Germinal center (tissue), 1 donor: ENCODE data around the gene NPFFR1.

ENCODE experiments used
- DNase-seq: peaks from one replicate; pipeline ENCODE4 v3.0.0; 2012; ENCODE audit warnings: mixed read lengths, low spot score

The NPFFR1 gene, protein sequence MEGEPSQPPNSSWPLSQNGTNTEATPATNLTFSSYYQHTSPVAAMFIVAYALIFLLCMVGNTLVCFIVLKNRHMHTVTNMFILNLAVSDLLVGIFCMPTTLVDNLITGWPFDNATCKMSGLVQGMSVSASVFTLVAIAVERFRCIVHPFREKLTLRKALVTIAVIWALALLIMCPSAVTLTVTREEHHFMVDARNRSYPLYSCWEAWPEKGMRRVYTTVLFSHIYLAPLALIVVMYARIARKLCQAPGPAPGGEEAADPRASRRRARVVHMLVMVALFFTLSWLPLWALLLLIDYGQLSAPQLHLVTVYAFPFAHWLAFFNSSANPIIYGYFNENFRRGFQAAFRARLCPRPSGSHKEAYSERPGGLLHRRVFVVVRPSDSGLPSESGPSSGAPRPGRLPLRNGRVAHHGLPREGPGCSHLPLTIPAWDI

DNA sequence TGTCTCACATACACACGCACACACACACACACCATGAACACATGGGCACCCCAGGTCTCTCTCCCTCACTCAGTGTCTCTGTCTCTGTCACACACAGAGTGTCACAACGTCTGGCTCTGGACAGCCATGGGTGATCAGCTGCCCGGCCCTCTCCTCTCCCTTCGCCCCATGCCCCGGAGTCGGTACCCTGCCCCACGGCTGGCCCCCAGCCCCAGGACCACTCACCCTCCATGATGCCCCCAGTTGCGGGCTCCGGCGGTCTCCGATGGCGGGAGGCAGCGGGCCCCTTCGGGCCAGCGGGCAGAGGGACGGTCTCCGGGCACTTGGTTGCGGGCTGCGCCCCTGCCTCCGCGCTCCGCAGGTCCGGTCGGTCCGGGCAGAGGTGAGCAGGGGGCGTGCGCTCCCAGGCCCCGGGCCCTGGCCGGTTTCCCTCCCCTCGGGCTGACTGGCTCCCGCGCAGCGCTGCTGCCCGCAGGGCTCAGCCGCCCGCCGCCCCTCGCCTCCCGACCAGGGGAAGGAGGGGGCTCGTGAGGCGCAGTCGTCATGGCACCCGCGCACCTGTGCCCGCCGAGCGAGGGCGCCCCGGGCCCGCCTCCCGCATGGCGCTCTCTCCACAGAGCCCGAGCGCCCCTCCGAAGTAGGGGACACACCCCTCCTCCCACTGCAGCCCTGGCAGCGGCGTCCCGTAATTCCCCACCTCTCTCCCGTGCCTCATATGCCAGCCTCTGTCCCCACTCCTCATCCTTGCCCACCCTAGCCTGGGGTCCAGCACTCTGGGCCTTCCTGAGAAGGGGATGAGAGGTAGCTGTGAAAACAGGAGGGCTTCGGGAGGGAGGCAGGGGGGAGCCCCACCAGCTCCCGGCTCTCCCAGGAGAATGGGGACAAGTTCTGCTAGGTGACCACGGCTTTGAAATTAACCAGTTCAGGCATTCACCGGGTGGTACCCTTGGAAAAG, at the start of gene NPFFR1:
Gene NPFFR1 (minus strand): TSS at position 560 of the 955 bp plus-strand sequence. CDS start 328 bp downstream, at position 232.
- DNase-seq, result no peak

DNA sequence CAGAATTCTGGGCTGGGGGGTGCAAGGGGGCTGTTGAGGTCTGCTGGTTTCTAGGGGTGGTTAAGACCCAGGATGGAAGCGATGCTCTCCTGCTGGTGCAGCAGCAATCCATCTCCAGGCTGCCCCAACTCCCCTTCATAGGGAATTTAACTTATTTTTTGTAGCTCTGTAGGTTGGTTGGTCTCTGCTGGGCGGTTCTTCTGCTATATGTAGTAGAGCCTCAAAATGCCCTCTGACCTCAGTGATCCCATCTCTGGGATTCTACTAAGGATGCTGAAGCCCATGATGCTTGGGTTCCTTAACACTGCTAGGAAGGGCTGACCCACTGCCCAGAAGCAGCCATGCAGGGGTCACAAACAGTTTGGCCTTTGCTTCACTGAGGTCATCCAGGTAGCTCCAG, 49.5 kb upstream of the NPFFR1 start:
- no peak for DNase-seq

DNA sequence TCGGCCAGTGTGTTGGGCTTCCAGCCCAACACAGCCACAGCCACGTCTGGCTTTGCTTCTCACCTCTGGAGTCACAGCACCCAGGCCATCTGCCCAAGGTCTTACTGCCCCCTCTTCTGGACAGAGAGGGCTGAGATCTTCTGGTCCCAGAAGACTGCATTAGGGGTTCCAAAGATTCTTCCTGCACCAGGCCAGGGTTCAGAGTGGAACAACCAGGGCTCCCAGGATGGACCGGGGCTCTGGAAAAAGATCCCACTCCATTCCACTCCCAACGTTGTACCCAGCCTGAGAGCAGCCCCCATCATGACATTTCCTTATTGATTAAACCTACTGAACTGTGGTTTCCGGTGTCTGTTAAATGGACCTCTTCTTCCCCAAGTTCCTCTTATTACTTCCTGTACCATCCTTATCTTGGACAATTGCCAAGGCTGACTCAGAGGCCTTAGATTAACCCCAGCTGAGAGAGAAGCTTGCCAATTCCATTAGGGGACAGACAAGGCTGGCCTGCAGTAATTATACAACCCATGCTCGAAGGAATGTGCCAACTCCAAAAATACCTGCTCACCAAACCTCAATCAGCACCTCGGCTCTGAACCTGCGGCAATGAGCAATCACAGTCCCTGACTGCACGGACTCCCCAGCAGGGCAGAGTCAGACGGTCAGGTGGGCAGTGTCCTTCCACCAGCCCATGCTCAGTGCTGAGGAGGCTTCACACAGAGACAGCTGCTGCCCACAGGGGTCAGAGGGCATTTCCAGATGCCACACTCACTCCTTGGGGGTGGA, 47.9 kb upstream of the NPFFR1 start:
- DNase-seq, result peak; percentile 60

DNA sequence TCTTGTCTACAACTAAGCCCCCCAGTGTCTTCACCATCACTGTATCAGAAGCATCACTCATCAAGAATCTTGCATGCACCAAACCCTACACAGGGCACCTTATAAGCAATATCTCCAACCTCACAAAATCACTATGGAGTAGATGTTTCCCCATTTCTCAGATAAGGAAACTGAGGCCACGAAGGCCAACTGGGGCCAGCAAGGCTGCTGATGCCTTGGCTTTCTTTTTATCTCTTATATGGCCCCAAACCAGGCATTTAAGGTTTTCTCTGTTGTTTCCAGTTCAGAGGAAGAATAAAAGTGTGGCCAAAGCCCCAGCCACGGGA, 47.3 kb upstream of the NPFFR1 start:
- no peak for DNase-seq

DNA sequence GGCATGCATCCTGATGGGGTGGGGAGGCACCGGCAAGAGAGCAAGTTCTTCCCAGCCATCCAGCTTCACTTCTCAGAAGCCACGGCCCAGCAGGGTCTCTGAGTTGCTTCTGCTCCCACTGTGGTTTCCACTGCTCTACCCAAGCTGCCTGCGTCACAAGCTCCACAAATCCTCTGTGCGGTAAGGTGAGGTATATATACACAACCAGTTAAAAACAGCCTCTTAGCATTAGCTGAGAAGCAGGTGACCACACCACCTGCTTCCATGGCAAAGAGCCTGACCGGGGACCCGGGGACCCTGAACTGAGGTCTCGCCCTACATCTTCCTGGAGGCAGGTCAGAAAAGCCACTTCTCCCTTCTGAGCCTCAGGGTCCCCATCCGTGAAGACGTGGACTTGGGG, 46.9 kb upstream of the NPFFR1 start:
- no peak for DNase-seq

DNA sequence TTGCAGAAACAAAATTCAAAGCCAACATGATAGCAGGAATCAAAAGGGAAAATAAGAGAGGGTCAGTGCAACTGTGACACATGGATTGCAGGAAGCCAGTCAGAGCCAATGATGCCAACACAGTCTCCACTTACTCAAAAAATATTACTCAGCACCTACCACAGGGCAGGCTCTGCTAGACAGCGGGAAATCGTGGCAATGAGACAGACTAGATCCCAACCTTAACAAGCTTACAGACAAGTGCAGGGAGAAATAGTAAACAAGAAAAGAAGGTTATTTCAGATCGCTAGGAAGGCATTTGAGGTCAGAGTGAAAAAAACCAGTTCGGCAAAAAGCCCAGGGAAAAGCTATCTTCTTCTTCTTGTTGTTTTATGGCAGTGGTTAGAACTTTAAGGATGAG, 45.2 kb upstream of the NPFFR1 start:
- DNase-seq, result no peak

DNA sequence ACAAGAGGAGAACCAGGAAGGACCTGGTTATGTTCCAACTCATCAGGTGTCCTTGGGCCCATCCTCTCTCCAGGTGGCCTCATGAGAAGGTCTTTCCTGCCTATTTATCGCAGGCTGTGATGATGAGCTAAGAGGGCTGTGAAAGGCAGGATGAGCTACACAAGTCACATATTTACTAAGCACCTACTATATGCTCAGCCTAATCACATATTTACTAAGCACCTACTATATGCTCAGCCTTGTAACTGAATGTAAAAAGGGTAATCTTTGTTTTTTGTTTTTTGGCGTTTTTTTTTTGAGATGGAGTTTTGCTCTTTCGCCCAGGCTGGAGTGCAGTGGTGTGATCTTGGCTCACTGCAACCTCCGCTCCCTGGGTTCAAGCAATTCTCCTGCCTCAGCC, 44.2 kb upstream of the NPFFR1 start:
- DNase-seq, result no peak

DNA sequence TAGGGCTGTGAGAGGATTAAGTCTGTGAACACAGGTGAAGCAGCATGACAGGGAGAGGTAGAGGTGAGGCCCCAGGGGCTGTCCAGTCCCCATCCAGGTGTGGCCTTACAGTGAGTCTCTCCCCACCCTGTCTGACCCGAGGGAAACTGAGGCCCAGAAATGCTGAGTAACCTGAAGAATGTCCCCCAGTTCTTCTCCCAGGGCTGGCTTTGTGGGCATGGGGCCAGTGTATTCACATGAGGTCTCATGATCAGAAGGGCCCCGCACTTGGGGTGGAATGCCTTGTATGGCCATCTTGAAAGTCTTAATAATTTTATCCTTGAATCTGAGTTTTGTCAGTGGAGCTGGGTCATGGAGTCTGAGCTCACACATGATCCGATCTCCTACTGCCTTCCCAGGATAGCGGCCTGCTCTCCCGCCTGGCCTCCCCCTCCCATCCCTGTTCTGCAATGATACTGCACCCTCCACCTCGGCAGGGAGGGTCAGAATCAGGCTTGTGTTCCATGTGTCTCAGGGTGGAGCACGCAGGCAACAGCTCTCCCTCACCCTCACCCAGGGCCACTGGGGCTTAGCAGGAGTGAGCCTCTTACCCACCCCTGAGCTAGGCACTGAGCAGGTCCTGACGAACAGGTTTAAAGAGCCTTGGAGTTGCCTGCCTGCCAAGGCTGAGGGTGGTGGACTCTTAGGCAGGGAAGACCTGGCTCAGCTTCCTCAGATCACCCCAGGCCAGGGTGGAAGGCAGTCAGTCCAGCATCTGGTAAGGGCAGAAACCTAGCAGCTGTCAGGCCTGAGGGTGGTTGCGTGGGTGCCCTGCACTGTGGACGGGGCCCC, 41.4 kb upstream of the NPFFR1 start:
- no peak for DNase-seq

DNA sequence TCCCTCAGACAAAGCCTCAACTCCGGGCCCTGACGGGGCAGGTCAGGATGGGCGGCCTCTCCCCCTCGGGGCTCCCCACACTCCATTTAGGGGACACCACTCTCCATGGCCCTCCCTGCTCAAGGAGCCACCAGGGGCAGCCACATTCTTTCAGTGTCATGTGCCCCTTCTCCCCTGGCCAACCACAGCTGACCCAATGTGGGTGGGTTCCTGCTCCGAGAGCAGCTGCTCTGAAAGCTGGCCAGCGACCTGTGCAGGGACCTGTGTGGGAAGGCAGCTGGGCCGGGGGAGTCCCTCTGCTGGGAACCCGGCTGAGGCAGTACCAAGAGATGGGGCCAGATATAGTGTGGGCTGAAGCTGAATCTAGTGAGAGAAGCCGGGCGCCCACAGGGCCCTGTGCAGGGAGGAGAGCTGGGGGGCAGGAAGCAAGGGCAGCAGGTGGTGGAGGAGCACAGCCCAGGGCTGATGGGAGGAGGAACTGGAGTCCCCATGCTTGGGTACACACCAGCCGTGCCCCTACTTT, 40.6 kb upstream of the NPFFR1 start:
- DNase-seq, result peak; percentile 67

DNA sequence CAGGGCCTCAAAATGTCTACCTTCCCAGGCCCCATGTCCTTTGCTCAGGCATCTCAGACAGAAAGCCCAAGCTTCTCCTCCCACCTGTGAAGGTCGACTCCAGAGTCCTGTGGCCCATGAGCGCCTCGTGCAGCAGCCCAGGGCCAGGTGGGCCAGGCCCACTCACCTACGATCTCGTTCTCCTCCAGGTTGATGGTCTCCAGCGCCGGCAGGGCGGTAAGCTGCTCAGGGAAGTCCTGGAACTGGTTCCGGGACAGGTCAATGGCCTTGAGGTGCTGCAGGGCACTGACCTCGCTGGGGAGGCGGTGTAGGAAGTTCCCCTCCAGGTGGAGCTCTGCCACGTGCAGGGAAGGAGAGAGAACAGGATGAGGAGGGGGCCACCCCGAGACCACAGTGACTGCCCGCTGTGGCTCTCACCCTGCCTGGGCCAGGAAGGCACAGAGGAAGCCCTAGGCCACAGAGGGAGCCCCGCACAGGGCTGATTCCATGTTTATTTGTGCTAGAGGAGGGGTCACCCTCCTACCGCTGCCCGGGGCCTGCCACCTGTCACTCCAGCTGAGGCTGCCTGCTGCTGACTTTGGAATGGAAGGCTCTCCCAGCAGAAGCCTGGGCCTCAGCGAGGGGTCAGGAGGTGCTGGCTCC, 40.0 kb upstream of the NPFFR1 start:
- no peak for DNase-seq

DNA sequence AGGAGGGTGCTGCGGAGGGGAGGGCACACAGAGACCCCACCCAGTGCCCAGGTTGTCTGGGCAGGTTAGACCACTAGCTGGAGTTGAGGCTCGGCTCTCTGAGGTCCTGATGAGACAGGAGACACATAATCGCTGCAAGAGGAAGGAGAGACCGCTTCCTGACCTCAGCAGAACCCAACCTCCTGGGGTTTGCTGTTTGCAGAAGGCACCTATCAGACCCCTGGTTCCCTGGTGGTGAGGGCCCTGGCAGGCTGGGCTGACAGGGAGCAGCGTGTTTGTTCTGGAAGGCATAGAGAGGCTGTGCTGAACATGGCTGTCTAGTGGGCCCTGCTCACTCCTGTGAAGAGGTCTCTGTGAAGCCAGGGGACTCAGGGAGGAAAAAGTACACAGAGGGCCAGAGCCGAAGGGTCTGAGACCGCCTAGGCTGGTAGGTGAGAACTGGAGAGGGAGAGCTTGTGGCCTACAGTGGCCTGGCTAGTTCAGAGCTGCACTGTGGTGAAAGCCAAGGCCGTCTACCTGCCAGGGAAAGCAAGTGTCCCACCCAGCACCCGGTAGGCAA, 39.4 kb upstream of the NPFFR1 start:
- DNase-seq, result no peak

DNA sequence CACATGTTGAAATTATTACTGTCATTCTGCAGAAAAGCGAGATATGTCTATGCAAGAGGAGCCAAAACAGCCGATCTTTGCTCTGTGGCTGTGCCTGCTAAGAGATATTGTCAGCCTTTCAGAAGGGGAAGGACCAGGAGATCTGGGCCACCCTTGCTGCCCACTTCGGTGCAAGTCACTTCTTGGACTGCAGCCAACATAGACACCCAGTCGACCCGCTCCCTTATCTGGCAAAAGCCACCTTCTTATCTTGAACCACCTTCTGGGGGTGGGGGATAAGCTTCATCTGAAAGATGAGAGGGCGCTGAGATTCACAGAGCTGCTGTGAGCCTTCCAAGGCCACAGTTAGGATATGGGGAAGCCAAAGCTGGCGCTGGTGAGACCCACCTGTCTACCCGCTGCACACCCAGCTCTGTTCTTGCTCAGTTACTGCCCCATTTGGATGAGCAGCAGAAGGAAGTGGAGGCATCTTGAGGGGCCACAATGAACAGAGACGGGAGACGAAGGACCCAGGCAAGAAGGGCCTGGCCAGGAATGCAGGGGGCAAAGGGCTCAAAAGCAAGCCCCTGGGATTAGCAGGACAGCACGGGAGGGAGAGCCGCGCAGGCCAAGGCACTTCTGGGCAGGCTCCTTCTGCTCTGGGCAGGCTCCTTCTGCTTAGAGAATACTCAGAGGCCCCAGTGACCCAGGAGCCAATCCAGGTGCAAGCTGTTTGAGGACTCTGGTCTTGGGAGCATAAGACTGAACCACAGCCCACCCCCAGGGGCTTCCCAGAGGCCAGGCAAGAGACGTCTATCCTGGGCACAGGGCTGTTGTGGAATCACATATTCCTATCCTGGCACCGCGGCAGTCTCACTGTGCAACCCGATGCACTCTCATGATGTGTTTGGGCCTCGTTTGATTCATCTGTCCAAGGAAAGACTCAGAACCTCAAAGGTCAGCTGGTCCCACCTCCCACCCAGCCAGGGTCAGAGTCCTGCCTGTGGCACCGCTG, 38.4 kb upstream of the NPFFR1 start:
- no peak for DNase-seq

DNA sequence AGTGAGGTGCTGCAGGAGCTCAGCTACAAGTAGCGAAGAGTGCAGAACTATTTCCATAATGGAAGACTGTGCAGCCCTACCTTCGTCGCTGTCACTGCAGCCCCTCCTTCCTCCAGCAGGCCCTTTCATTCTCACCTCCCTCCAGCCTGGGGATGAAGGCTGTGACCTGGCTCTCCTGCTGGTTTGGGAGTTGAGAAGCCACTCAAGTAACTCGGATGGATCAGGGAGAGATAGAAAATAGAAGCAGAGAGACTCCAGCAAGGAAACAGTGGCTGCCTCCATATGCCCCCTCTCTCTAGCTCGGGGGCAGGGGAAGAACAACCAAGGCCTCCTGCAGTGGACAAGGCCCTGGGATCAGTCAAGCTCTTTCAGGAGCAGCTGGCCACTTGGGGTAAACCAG, 37.4 kb upstream of the NPFFR1 start:
- DNase-seq, result no peak

DNA sequence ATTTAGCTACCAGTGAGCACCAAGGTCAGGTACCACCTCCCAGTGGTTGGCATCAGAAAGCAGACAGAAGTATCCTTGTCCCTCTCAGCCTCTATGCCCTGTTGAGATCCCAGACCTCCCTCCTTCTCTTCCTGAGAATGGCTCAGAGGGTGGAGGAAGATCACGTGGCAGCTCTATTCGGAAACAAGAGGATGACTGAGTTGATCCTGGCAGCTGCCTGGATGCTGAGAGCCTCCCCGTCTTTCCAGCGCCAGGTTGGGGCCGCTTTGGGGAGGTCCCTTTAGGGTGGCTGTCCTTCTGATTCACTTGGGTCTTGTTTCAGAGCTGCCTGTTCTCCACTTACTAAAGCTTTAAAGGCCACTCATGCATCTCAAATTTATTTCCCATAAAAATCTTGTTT, 36.9 kb upstream of the NPFFR1 start:
- DNase-seq, result no peak

DNA sequence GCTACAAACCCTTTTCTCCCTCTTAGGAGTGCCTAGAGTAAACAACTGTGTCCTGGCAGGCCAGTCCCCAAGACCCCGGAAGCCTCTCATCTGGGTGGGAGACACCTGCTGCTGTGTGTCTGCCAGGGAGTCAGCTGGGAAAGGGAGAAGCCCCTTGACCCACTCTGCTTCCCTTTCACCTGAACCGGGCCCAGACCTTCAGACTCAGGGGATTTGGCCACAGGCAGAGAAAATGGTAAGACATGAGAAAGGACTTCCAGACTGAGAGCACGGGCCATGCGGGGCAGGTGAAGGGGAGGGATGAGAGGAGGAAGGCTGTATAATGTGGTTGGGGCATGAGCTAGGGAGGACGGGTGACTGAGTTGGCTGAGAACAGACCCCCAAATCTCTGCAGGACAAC, 36.0 kb upstream of the NPFFR1 start:
- DNase-seq, result no peak

DNA sequence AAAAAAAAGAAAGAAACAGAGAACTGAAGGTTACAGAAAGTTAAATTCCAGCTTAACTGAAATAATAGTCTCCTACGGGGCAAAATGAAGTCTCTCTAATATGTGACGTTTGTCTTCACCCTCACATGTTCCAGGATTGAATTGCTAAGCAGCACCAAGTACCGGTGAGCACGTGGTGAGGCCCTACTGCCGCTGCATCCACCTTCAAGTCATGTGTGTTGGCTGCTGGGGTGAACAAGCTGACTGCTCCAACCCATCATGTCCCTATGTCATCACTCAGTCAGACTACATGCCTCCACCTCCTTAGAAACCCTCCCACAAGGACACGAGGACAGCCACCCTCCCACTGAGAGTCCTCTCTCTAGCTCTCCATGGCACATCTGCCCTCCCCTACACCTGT, 35.4 kb upstream of the NPFFR1 start:
- no peak for DNase-seq

DNA sequence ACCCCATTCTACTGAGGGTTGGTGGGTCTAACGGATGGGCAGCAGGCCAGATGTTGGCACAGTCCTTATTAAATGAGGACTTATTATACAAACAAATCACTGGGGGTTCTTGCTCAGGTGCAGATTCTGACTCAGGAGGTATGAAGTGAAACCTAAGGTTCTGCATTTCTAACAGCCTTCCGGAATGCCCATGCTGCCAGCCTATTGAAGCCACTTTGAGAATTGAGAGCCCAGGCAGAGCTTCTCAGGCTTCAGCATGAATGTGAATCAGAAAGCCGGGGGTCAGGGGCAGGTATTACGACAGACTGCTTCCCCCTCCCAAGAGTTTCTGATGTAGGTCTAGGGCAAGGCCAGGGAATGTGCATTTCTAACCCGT, 34.1 kb upstream of the NPFFR1 start:
- DNase-seq, result peak; percentile 58

DNA sequence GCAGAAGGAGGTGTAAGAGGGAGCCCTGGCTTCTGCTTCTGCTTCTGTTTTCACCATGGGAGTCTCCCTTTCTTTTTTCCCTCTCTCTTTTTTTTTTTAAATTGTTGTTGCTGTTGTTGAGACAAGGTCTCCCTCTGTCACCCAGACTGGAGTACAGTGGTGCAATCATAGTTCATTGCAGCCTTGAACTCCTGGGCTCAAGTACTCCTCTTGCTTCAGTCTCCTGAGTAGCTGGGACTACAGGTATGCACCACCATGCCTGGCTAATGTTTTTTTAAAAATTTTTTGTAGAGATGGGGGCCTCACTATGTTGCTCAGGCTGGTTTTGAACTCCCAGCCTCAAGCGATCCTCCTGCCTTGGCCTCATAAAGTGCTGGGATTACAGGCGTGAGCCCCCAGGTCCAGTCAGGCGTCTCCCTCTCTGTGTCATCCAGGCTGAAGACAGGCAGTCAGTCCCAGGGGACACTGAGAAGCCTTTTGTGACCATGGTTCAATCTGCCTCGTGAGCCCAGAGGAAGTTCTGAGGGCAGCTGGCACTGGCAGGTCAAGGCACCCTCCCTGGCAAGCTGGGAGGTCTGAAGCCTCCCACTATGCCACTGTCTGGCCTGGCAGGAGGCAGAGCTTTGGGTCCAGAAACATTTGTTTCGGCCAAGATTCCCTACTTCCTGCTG, 33.6 kb upstream of the NPFFR1 start:
- DNase-seq, result peak; percentile 57

DNA sequence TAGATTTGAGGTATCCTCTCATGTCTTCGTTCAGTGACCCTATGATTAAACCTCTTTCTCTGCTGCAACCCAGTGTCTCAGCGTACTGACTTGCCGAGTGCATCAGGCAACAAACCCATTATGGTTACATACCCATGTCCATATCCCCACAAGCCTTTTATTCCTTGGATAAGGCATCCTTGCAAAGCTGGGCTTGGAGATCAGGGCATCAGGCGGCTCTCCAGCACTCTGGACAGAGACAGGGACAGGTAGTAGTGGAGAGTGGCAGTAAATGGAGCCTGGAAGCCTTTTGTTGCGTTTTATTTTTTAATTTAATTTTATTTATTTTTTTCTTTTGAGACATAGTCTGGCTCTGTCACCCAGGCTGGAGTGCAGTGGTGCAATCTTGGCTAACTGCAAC, 32.0 kb upstream of the NPFFR1 start:
- DNase-seq, result no peak
